GM19023 (cell line): Measurements from ENCODE around the gene VDR.

Source experiments
- ATAC-seq: cut with Tn5 transposase; IDR thresholded peaks from one replicate; pipeline ENCODE4 v1.9.1; 2021; ENCODE audit warnings: mild to moderate bottlenecking, moderate library complexity; ENCODE audit not compliant: unreplicated experiment

VDR gene

GRCh38 chr12:47904713-47905709 is at the start of gene VDR:
TSS of gene VDR (minus strand) at chr12:47904994. CDS start at chr12:47879113, 25,881 bp downstream.
- ATAC-seq: peak; percentile 75

DNA sequence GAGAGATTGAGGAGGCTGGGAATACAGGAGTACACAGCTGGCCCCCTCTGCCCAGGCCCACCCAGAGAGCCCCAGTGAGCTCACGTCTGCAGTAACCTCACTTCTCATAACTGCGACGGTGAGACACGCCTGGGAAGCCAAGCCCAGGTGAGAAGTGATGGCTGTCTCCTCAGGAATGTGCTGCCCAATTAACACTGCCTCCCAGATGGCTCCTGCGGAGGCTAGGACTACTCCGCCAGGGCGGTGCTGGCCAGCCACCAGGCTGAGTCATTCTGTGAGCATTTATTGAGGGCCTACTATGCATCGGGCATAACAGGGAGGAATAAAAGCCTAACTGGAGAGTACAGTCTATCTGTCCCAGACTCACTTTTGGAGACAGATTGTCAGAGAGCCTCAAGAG is 49.3 kb upstream of the VDR start:
- no peak for ATAC-seq

- ATAC-seq: no peak
Observed at GRCh38 chr12:47950856-47951468, 46.2 kb upstream of the VDR start.

DNA sequence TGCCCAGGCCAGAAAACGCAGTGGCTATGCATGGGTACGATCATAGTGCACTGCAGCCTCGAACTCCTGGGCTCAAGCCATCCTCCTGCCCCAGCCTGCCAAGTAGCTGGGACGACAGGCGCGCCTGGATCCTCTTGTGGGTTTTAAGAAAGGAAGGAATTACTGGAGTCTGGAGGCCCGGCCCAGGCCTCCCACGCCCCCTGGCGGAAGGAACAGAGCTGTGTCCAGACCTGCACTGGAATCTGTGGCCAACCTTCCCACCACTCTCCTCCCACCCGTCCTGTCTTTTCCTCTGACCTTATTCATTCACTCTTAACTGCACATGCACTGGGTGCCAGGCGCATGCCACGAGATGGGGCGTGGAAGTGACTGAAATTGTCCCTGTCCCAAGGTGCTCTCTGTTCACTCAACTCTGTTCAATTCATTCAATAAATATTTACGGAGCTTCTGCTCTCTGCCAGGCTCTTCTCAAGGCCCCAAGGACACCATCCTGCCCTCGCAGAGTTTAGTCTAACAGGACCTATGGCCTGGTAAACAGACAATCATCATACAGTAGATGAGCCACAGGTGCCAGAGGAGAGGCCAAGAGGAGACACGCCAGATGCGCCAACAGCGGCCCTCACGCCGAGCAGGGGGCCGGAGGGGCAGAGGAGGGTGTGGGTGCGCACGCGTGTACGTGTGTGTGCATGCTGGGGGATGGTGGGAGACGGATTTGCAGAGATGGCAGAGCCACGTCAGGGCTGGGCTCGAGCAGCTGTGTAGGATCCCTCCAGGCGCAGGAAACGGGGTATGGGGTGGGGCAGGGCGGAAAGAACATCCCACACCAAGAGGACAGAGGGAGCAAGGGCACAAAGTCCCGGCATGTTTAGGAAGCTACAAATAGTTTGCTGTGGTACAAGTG is 44.9 kb upstream of the VDR start:
- peak; percentile 67 for ATAC-seq

- ATAC-seq: no peak
Observed at GRCh38 chr12:47947341-47947740, 42.5 kb upstream of the VDR start.

- no peak for ATAC-seq
Observed at GRCh38 chr12:47946413-47947323, 41.9 kb upstream of the VDR start.

- ATAC-seq: no peak
Observed at GRCh38 chr12:47945341-47945728, 40.5 kb upstream of the VDR start.

DNA sequence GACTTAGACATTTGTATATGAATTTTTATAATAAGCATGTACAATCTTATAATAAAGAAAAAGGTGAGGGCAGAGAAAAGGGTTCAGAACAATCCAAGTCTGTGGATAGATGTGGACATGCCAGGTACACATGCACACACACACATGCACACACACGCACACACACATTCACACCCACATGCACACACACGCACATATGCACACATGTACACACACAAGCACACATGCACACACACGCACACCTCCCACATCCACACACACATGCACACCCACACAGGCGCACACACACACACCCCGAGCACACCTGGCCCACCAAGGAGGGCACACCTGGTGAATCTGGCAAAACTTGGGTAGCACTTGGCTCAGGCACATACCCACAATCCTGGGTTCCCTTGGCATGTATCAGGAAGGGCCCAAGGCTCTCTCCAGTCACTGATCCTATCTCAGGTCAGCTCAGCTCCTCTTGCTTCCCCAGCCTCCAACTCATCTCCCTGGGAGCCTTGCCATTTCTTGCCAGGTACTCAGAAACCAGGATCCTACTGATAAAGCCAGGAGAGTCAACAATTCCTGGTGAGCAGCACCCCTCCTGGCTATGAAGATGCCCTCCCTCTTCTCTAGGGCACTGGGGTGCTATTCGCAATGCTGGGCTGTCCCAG is 40.0 kb upstream of the VDR start:
- ATAC-seq: no peak

DNA sequence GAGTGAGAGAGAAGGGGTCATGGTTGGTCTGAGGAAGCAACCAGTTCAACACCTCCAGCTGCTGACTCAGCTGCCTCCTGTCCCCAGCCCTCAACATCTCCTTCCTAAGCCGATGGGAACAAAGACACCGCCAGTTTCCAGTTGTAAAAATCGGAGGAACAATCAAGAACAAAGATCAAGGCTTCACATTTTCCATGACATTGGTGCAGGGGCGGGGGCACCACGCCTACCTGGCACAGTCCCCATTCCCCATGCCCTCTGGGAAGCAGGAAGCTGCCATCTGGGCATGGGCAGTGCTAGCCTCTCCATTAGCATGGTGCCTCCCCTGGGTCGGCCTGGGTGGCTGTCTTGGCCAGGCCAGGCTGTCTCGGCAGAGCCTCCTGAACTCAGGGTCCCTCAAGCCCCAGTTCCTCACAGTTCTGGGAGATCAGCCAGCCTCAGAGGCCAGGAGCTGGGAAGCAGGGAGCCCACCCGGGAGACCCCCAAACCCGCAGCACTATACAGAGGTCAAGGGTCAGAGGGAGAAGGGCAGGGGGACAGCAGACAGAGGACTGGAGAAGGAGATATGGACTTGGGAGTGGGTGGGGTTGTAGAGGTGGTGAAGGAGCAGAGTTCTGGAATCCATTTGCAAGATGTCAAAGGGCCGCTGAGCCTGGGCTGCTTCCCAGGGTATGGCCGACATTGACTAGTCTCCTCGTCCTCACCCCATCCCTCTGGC is 39.0 kb upstream of the VDR start:
- no peak for ATAC-seq

- ATAC-seq: no peak
Observed at GRCh38 chr12:47942614-47943225, 37.9 kb upstream of the VDR start.

DNA sequence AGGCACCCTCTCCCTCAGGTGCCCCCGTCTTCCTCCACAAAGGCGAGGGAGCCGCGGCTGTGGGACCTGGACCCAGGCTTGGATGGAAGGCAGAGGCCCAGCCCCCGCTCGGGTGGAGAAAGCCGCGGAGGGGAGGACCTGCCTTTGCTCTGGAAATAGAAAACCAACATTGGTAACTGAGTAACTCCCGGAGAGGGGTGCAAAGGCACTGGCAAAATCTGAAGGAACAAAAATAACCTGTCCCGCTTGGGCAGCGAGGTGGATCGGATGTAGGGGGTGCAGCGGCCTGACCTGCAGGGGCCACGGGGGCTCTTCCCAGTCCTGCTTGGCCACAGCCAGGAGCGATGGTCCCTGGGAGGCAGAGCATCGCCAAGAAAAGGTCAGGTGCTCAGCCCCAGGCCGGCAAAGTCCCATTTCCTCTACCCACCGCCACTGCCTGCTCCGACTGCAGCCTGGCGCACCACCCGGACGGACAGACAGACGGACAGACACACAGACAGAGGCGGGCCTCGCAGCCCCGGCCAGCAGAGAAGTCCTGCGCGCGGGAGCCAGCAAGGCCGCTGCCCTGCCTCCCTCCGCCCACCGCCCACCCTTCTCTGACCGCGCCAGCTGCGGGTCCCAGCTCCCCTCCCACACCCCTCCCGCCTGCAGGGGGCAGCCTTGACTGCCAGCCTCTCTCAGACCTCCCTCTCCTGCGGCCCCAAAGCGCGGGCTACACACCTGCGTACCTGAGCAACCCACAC is 37.2 kb upstream of the VDR start:
- no peak for ATAC-seq

- ATAC-seq: no peak
Observed at GRCh38 chr12:47941475-47941780, 36.6 kb upstream of the VDR start.

- ATAC-seq: no peak
Observed at GRCh38 chr12:47940773-47941474, 36.1 kb upstream of the VDR start.

DNA sequence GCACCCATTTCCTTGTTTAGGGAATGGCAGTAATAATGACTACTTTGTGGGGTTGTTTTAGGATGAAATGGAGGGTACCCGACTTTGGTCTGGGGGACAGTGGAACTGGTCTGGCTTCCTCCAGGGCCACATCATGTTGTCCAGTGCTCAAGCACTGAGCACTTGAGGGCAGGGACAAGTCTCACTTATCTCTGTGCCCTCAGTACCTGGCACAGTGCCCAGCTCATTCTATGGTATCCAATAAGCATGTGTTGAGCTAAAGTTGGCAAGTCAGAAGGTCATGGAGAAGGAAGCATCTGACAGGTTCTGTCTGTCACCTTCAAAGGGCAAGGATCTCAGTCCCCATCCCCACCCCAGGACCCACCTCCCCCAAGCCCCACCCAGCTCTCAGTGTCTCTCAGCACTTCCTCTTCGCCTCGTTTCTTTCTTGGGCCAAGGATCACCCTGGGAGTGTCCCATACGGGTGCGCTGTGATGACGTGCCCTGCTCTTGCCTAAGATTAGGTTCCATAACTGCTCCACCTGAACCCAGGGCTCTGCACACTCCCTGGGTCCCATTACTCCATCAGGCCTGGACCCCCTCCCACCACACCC is 34.3 kb upstream of the VDR start:
- no peak for ATAC-seq

- no peak for ATAC-seq
Observed at GRCh38 chr12:47938594-47938993, 33.8 kb upstream of the VDR start.

- ATAC-seq: no peak
Observed at GRCh38 chr12:47938093-47938492, 33.3 kb upstream of the VDR start.

- no peak for ATAC-seq
Observed at GRCh38 chr12:47935184-47935583, 30.4 kb upstream of the VDR start.
